Fibroblast of mammary gland (primary cell): ENCODE measurements around the gene AMPD2.

Source experiments
- DNase-seq: peaks from one replicate; pipeline ENCODE4 v3.0.0-alpha.2; 2010; ENCODE audit warnings: low read depth
- H3K4me3 ChIP-seq: 2 replicates; pipeline ENCODE4 v1.5.1; 2011; ENCODE audit warnings: low read depth, mild to moderate bottlenecking, low read length, moderate library complexity; ENCODE audit not compliant: control insufficient read depth
- TF ChIP-seq, protein P1 (sequence below): conservative IDR thresholded peaks from 2 replicates; pipeline ENCODE4 v1.5.1; 2011; ENCODE audit warnings: low read depth, low read length, inconsistent platforms; ENCODE audit not compliant: control insufficient read depth, insufficient read depth

AMPD2 gene

GRCh38 chr1:109613361-109614147 is 6.1 kb upstream of the AMPD2 start:
- no peak overlapping the region for H3K4me3 ChIP-seq
- TF ChIP-seq, protein P1, sequence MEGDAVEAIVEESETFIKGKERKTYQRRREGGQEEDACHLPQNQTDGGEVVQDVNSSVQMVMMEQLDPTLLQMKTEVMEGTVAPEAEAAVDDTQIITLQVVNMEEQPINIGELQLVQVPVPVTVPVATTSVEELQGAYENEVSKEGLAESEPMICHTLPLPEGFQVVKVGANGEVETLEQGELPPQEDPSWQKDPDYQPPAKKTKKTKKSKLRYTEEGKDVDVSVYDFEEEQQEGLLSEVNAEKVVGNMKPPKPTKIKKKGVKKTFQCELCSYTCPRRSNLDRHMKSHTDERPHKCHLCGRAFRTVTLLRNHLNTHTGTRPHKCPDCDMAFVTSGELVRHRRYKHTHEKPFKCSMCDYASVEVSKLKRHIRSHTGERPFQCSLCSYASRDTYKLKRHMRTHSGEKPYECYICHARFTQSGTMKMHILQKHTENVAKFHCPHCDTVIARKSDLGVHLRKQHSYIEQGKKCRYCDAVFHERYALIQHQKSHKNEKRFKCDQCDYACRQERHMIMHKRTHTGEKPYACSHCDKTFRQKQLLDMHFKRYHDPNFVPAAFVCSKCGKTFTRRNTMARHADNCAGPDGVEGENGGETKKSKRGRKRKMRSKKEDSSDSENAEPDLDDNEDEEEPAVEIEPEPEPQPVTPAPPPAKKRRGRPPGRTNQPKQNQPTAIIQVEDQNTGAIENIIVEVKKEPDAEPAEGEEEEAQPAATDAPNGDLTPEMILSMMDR, result no peak
- peak; percentile 29 for DNase-seq

DNA sequence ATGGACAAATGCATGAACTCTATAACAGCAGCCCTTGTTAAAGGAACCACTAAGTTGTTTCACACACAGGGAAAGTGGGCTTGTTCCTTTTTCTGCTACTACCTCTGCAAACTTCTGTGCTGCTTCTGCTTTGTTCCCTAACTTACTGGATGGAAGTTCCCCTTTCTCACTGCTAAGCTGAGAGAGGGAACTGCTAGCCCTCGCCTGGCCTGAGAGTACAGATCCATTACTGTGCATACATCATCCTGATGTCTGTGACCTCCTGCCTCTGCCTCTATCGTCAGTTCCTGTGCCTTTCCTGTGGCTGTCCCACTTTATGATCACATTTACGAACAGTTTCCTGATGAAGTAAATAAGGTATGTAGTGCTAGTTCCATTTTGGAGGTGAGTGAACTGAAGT is 3.8 kb upstream of the AMPD2 start:
- DNase-seq, result no peak
- TF ChIP-seq, protein P1, result no peak
- H3K4me3 ChIP-seq, result no peak overlapping the region

DNA sequence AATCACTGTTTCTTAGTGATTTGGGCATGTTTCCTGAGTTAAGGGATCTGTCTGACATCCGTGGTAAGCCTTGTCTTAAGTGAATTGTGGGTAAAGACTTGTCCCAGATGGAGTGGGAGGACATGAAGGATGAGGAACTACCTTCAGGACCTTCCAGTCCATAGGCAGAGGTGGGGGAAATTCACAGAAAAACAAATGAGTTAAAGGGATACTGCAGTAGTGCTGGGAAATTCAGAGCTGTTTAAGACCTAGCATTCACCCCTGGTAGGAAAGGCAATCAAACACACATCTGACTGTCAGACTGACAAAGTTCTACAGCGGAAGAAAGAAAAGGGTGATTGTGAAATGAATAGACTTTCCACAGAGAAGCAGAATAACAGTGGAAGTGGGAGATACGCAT is 3.2 kb upstream of the AMPD2 start:
- no peak for DNase-seq
- H3K4me3 ChIP-seq, result no peak overlapping the region

GRCh38 chr1:109617291-109617801 is 2.3 kb upstream of the AMPD2 start:
- peak; percentile 97 for DNase-seq
- H3K4me3 ChIP-seq, result no peak overlapping the region
- TF ChIP-seq, protein P1, result no peak

More for the DNA sequence above, 3.2 kb upstream of the AMPD2 start:
- TF ChIP-seq, protein P1, result no peak

GRCh38 chr1:109618661-109619575 is 719 bp upstream of the AMPD2 start:
- peak overlapping the region; percentile 91 for H3K4me3 ChIP-seq
- TF ChIP-seq, protein P1, result no peak
- no peak for DNase-seq

DNA sequence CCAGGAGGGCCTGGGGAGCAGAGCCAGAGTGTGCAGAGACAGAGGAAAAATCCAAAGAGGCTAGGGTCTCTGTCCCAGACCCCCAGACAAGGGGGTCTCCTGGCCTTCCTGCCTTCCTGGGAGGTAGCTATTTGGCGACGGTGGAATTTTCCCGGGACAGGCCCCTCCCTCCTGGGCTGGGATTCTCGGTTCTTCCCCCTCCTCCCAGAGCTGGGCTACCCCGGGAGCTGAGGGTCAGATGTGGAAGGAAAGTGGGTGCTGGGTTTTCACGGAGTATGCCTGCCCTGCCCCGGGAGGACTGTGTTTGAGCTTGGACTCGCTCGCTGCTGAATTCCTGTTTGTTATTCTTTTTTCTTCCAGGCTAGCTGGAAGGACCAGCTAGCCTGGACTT is 759 bp downstream of the AMPD2 start:
- DNase-seq, result peak; percentile 50
- TF ChIP-seq, protein P1, result no peak
- H3K4me3 ChIP-seq, result peak overlapping the region; percentile 91
